ENCODE results near the gene ACKR3. TPM values are rescaled to one million over a fixed set of nuclear protein-coding genes. Genes with fewer than 3 reads are reported as not detected.

ACKR3 gene
- total RNA-seq, 2 donors from 2014 or later = 3.5 to 10.1 TPM

DNA sequence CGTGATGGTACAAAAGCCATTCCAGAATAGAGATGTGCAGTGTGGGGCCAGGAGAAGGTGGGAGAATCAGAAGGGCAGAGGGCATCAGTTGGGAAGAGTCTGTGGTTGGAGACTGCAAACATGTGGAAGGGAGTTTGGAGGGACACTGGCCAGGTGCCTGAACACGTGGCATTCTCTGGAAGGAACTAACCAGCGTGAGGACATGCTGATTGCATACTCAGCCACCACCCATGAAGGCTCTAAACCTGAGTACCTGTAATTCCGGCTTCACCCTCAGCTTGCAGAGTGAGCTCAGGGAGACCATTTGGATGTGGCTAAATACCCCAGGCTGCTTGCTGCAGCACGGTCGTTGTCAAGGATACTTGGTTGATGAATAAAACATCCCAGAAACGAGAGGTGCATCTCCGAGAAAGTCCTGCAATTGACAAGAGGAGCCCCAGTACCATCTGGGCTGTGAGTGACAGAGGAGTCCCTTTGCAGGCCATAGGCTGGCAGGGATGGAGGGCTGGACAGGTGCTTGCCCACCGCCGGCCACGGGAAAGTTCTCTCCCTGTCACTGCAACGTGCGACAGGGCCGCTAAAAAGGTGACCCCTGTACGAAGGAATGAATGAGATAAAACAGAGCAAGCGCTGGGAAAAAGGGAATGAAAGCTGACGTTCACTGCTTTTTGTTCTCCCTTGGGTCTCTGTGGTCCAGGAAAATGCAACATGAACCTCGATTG lies 5.0 kb downstream of the ACKR3 start:
- Histone ChIP-seq H3K27me3 (no peaks in the 10 kb centered on the region), H3K9ac (ENCODE audit: low read depth in 2 of 2, low read length in 2 of 2) (peak overlapping the region in 1 of 2 donors; percentile 20), H3K4me1 (peaks cover 5% of the 10 kb centered on the region), H3K36me3 (no peaks in the 10 kb centered on the region), H3K27ac (no peak overlapping the region), H3K4me3 (no peak overlapping the region), H3K9me3 (no peaks in the 10 kb centered on the region)
- intact Hi-C loops (cut with DNase I) = no loop called here
- DNase-seq = no peak
- TF ChIP-seq, protein P1, sequence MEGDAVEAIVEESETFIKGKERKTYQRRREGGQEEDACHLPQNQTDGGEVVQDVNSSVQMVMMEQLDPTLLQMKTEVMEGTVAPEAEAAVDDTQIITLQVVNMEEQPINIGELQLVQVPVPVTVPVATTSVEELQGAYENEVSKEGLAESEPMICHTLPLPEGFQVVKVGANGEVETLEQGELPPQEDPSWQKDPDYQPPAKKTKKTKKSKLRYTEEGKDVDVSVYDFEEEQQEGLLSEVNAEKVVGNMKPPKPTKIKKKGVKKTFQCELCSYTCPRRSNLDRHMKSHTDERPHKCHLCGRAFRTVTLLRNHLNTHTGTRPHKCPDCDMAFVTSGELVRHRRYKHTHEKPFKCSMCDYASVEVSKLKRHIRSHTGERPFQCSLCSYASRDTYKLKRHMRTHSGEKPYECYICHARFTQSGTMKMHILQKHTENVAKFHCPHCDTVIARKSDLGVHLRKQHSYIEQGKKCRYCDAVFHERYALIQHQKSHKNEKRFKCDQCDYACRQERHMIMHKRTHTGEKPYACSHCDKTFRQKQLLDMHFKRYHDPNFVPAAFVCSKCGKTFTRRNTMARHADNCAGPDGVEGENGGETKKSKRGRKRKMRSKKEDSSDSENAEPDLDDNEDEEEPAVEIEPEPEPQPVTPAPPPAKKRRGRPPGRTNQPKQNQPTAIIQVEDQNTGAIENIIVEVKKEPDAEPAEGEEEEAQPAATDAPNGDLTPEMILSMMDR (IDR thresholded peaks at IDR 0.05) = no peak

DNA sequence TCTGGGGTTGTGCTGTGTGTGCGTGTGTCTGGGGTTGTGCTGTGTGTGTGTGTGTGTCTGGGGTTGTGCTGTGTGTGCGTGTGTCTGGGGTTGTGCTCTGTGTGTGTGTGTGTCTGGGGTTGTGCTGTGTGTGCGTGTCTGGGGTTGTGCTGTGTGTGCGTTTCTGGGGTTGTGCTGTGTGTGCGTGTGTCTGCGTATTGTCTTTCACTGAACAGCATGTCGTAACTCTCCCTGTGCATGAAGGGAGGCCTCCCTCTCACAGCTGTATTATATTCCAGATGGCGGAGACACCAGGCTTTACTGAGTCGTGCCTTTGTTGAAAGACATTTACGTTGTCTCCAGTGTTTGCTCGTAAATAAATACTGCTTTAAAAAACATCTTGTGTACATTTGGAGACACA lies 5.9 kb downstream of the ACKR3 start:
- Histone ChIP-seq H3K9me3 (no peaks in the 10 kb centered on the region), H3K9ac (ENCODE audit: low read depth in 2 of 2, low read length in 2 of 2) (no peak overlapping the region), H3K27ac (peak overlapping the region; percentile 22), H3K27me3 (no peaks in the 10 kb centered on the region), H3K4me1 (peaks cover under 1% of the 10 kb centered on the region), H3K4me3 (no peak overlapping the region), H3K36me3 (no peaks in the 10 kb centered on the region)
- intact Hi-C loops (cut with DNase I) = no loop called here
- TF ChIP-seq, protein P1 (IDR thresholded peaks at IDR 0.05) = no peak
- DNase-seq = no peak

GRCh38 chr2:236576087-236576486 lies 6.5 kb downstream of the ACKR3 start:
- DNase-seq = no peak
- Histone ChIP-seq H3K9ac (ENCODE audit: low read depth in 2 of 2, low read length in 2 of 2) (no peak overlapping the region), H3K4me3 (no peak overlapping the region), H3K4me1 (no peaks in the 10 kb centered on the region), H3K27ac (peak overlapping the region; percentile 22), H3K9me3 (no peaks in the 10 kb centered on the region), H3K27me3 (no peaks in the 10 kb centered on the region), H3K36me3 (no peaks in the 10 kb centered on the region)
- TF ChIP-seq, protein P1 (IDR thresholded peaks at IDR 0.05) = no peak
- intact Hi-C loops (cut with DNase I) = no loop called here

DNA sequence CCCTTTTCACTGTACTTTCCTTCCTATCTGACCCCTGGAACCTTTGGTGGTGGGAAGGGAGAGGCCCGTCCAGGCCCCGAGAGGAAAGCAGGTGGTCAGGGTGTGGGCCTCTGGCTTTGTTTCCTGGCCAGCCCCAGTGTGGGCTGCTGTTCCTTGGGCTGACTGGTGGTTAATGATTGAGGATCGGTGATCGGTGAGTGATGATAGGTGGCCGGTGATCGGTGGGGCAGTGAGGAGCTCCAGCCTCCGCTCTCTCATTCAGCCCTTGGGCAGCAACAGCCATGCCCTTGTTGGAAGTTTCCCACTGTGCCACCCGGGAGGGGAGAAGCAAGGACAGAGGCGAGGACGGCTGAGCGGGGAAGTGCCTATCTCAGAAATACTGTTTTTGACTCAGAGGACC lies 7.3 kb downstream of the ACKR3 start:
- Histone ChIP-seq H3K9ac (ENCODE audit: low read depth in 2 of 2, low read length in 2 of 2) (peak overlapping the region in 1 of 2 donors; percentile 23), H3K27ac (no peak overlapping the region), H3K4me3 (no peak overlapping the region), H3K9me3 (no peaks in the 10 kb centered on the region), H3K4me1 (no peaks in the 10 kb centered on the region), H3K36me3 (no peaks in the 10 kb centered on the region), H3K27me3 (no peaks in the 10 kb centered on the region)
- TF ChIP-seq, protein P1 (IDR thresholded peaks at IDR 0.05) = no peak
- no peak for DNase-seq
- intact Hi-C loops (cut with DNase I) = no loop called here

DNA sequence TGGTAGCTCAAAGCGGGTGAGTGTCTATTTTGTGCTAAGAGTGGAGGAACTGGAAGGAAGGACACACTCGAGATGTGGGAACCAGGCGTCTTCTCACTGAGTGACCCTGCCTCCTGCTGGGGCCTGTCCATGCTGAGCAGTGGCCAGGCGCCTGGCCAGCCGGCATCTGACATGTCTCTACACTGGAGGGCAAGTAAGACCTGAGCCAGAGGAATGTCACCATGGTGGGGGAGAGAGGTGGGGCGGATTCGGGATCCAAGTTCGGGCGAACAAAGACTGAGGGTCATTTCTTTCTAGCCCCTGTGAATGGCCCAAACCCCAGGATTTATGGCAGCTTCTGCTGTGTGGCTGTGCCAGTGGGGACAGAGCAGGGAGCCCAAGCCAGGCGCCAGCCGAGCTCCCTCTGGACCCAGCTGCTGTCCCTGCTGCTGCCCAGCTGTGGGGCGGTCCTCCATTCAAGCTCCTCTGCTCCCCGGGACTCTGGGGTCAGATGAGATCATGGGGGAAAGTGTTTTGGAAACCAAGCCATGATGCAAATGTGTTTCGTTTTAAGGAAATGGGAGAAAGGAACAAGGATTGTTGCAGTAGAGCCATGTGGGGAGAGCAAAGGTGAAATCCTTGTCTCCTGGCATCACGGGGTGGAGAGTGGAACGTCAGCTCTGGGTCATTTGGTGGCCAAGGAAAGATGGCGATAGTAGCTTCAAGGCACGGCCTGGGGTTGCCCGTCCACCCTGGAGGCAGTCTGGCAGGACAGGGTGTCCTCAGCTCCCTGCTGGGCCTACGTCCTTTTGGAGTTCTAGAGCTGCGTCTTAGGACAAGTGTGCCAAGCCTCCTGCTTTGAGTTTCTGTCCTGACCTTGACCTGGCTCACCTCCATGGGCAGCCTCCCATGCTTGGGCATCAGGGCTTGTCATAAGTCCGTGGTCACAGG lies 8.1 kb downstream of the ACKR3 start:
- Histone ChIP-seq H3K27ac (no peak overlapping the region), H3K36me3 (no peaks in the 10 kb centered on the region), H3K9ac (ENCODE audit: low read depth in 2 of 2, low read length in 2 of 2) (peak overlapping the region in 1 of 2 donors; percentile 23), H3K27me3 (no peaks in the 10 kb centered on the region), H3K4me1 (no peaks in the 10 kb centered on the region), H3K4me3 (no peak overlapping the region), H3K9me3 (no peaks in the 10 kb centered on the region)
- intact Hi-C loops (cut with DNase I) = no loop called here
- no peak for DNase-seq
- TF ChIP-seq, protein P1 (IDR thresholded peaks at IDR 0.05) = no peak

Measured in colonic mucosa (tissue), 4 donors.